HCT116 (cell line): ENCODE data around the gene DBX1. TPM values are rescaled to one million over a fixed set of nuclear protein-coding genes. Genes with fewer than 3 reads are reported as not detected.

Experiments
- ATAC-seq: fragments of 200-7000 bp; cut with Tn5 transposase; 2 replicates; pipeline ENCODE4 v1.9.1; 2020; ENCODE audit warnings: mild to moderate bottlenecking, moderate library complexity
- BruUV-seq: library from RNA; stranded (reverse); fragments of 400-500 nt; replicated peaks from 2 replicates; lab custom pipeline; 2021; lab: Mats Ljungman, UMichigan
- CTCF ChIA-PET: fragments of 300-600 bp; sonication (Branson Sonifier 250); formaldehyde crosslinking; loops from one replicate; lab custom pipeline; 2021; ENCODE audit warnings: antibody characterized with exemption; lab: Charles Lee
- POLR2A ChIA-PET: fragments of 300-600, 350-600 bp; sonication (Branson Sonifier 250); formaldehyde crosslinking; loops from one replicate; lab custom pipeline; 2021; ENCODE audit warnings: antibody characterized with exemption; lab: Charles Lee
- RAD21 ChIA-PET, 2 experiments: fragments of 300-600 bp; sonication (Branson Sonifier 250); formaldehyde crosslinking; loops; one replicate each; lab custom pipeline; 2023; ENCODE audit warnings: low total read pairs in 2 of 2; ENCODE audit not compliant: uncharacterized antibody in 2 of 2, unreplicated experiment in 2 of 2, low non-redundant PET in 1 of 2; lab: Charles Lee
- DNase-seq: peaks from one replicate; pipeline ENCODE4 v3.0.0-alpha.2; 2010; ENCODE audit warnings: low read depth, low spot score
- H2AFZ ChIP-seq: fragments of 200-600 bp; shearing (Covaris generic), sonication (generic); 2 replicates; pipeline ENCODE4 v1.6.1; 2017; ENCODE audit warnings: low read depth, mixed run types, mixed read lengths, antibody characterized with exemption, low read length; ENCODE audit not compliant: poor library complexity, severe bottlenecking
- H3K27ac ChIP-seq: 2 replicates; pipeline ENCODE4 v1.5.1; 2012; ENCODE audit warnings: low read depth, low read length
- H3K27me3 ChIP-seq: fragments of 200-600 bp; sonication (generic); 2 replicates; pipeline ENCODE4 v1.6.1; 2016; ENCODE audit warnings: mixed run types, low read length, mixed read lengths; ENCODE audit not compliant: insufficient read depth
- H3K36me3 ChIP-seq, 2 experiments: fragments of 200-500 bp in 1 of 2; fragments of 200-600 bp in 1 of 2; sonication (Bioruptor generic) in 1 of 2; sonication (generic) in 1 of 2; 2 replicates each; pipeline versions ENCODE4 v1.5.1 to v1.6.1; 2014 to 2016; ENCODE audit warnings: low read length in 2 of 2, inconsistent platforms in 1 of 2, mixed read lengths in 1 of 2, mixed run types in 1 of 2; ENCODE audit not compliant: insufficient read depth in 2 of 2, control insufficient read depth in 1 of 2
- H3K4me1 ChIP-seq, 2 experiments: fragments of 200-600 bp in 1 of 2; sonication (generic) in 1 of 2; 2 replicates each; pipeline versions ENCODE4 v1.5.1 to v1.6.1; 2012 to 2017; ENCODE audit warnings: low read length in 2 of 2, inconsistent platforms in 1 of 2, mild to moderate bottlenecking in 1 of 2, mixed read lengths in 1 of 2, mixed run types in 1 of 2, moderate library complexity in 1 of 2; ENCODE audit not compliant: insufficient read depth in 2 of 2, control insufficient read depth in 1 of 2
- H3K4me2 ChIP-seq: fragments of 200-600 bp; sonication (generic); 2 replicates; pipeline ENCODE4 v1.6.1; 2017; ENCODE audit warnings: mixed run types, low read length, mixed read lengths
- H3K4me3 ChIP-seq, 2 experiments: fragments of 200-600 bp in 1 of 2; sonication (generic) in 1 of 2; replicated peaks in 1 of 2; 2 replicates each; pipeline ENCODE4 v1.5.1; 2011 to 2016; ENCODE audit warnings: low read length in 2 of 2, control low read depth in 1 of 2, low read depth in 1 of 2, mild to moderate bottlenecking in 1 of 2, mixed read lengths in 1 of 2, mixed run types in 1 of 2
- H3K79me2 ChIP-seq: fragments of 200-600 bp; sonication (generic); 2 replicates; pipeline ENCODE4 v1.6.1; 2017; ENCODE audit warnings: mild to moderate bottlenecking, mixed run types, low read length, moderate library complexity, mixed read lengths; ENCODE audit not compliant: insufficient read depth
- H3K9ac ChIP-seq: fragments of 200-600 bp; sonication (generic); 2 replicates; pipeline ENCODE4 v1.6.1; 2016; ENCODE audit warnings: low read length, mixed read lengths
- H3K9me2 ChIP-seq: fragments of 200-600 bp; sonication (generic), shearing (Covaris generic); 2 replicates; pipeline ENCODE4 v1.6.1; 2017; ENCODE audit warnings: mixed run types, mild to moderate bottlenecking, moderate library complexity; ENCODE audit not compliant: insufficient read depth
- H3K9me3 ChIP-seq, 2 experiments: fragments of 200-500 bp in 1 of 2; fragments of 200-600 bp in 1 of 2; sonication (Bioruptor generic) in 1 of 2; sonication (generic) in 1 of 2; 2 replicates each; pipeline ENCODE4 v1.6.1; 2014 to 2017; ENCODE audit warnings: low read length in 2 of 2, mixed read lengths in 2 of 2, inconsistent platforms in 1 of 2, low read depth in 1 of 2, mild to moderate bottlenecking in 1 of 2, mixed run types in 1 of 2, moderate library complexity in 1 of 2; ENCODE audit not compliant: control insufficient read depth in 1 of 2, insufficient read depth in 1 of 2
- H4K20me1 ChIP-seq: fragments of 200-600 bp; sonication (generic), shearing (Covaris generic); 2 replicates; pipeline ENCODE4 v1.6.1; 2017; ENCODE audit warnings: mixed run types, mild to moderate bottlenecking, moderate library complexity; ENCODE audit not compliant: insufficient read depth
- ATF3 ChIP-seq: IDR thresholded peaks from 2 replicates; pipeline ENCODE4 v1.6.1; 2012
- CBX3 ChIP-seq: IDR thresholded peaks from 2 replicates; pipeline ENCODE4 v1.6.1; 2012; ENCODE audit warnings: low read depth
- CTCF ChIP-seq, 3 experiments: fragments of 200-600 bp in 1 of 3; sonication (generic) in 1 of 3; IDR thresholded peaks in 2 of 3; conservative IDR thresholded peaks in 1 of 3; 2 replicates each; pipeline ENCODE4 v1.5.1; 2012 to 2017; ENCODE audit warnings: low read depth in 2 of 3, low read length in 2 of 3, antibody characterized with exemption in 1 of 3, borderline replicate concordance in 1 of 3, control low read depth in 1 of 3, mild to moderate bottlenecking in 1 of 3, mixed read lengths in 1 of 3, mixed run types in 1 of 3, moderate library complexity in 1 of 3; ENCODE audit not compliant: insufficient read depth in 1 of 3
- EGR1 ChIP-seq: IDR thresholded peaks from 2 replicates; pipeline ENCODE4 v1.6.1; 2012; ENCODE audit warnings: low read depth
- ELF1 ChIP-seq: IDR thresholded peaks from 2 replicates; pipeline ENCODE4 v1.6.1; 2012; ENCODE audit warnings: low read depth, borderline replicate concordance
- EZH2 ChIP-seq: fragments of 200-600 bp; sonication (generic); IDR thresholded peaks from 2 replicates; pipeline ENCODE4 v1.6.1; 2017; ENCODE audit warnings: antibody characterized with exemption, mixed run types
- EZH2phosphoT487 ChIP-seq: fragments of 200-600 bp; IDR thresholded peaks from 2 replicates; pipeline ENCODE4 v1.6.1; 2018; ENCODE audit warnings: antibody characterized with exemption, borderline replicate concordance
- FOSL1 ChIP-seq: IDR thresholded peaks from 2 replicates; pipeline ENCODE4 v1.6.1; 2012; ENCODE audit warnings: low read depth
- MAX ChIP-seq: IDR thresholded peaks from 2 replicates; pipeline ENCODE4 v1.6.1; 2012
- POLR2A ChIP-seq: IDR thresholded peaks from 2 replicates; pipeline ENCODE4 v1.7.0; 2011; ENCODE audit warnings: borderline replicate concordance; ENCODE audit not compliant: insufficient read depth, insufficient read length; ENCODE audit errors: extremely low read depth
- RAD21 ChIP-seq: IDR thresholded peaks from 2 replicates; pipeline ENCODE4 v1.6.1; 2012; ENCODE audit warnings: low read depth, mild to moderate bottlenecking
- SIN3A ChIP-seq: IDR thresholded peaks from 2 replicates; pipeline ENCODE4 v1.6.1; 2012; ENCODE audit warnings: low read depth
- SRF ChIP-seq: IDR thresholded peaks from 2 replicates; pipeline ENCODE4 v1.6.1; 2012; ENCODE audit warnings: low read depth
- TCF7L2 ChIP-seq: IDR thresholded peaks from 2 replicates; pipeline ENCODE4 v1.7.0; 2011; ENCODE audit warnings: borderline replicate concordance, inconsistent platforms; ENCODE audit not compliant: insufficient read depth, insufficient read length; ENCODE audit errors: extremely low read depth
- ZBTB33 ChIP-seq: IDR thresholded peaks from 2 replicates; pipeline ENCODE4 v1.6.1; 2011; ENCODE audit warnings: mild to moderate bottlenecking, low read length, moderate library complexity; ENCODE audit not compliant: insufficient replicate concordance; ENCODE audit errors: extremely low read depth
- ZFX ChIP-seq: fragments of 450-650 bp; IDR thresholded peaks from 2 replicates; pipeline ENCODE4 v1.6.1; 2017
- ZNF274 ChIP-seq: fragments of 200-500 bp; sonication (Bioruptor generic); IDR thresholded peaks from 2 replicates; pipeline ENCODE4 v1.6.1; 2014; ENCODE audit warnings: mild to moderate bottlenecking, low read depth, low read length, inconsistent platforms
- intact Hi-C: fragments of 100-400 bp; cut with micrococcal nuclease; formaldehyde crosslinking; loops from 2 replicates; pipeline ENCODE4 v1.10.0; 2022
- total RNA-seq: library from RNA; stranded (reverse); gene quantifications from one replicate; pipeline ENCODE4 v1.2.1, GENCODE V29; 2021; ENCODE audit not compliant: unreplicated experiment

DBX1 gene
- total RNA-seq, 1 experiment from 2014 or later: not detected

GRCh38 chr11:20159466-20160381 lies 551 bp downstream of the DBX1 start:
- RAD21 ChIA-PET: no interaction called here
- CTCF ChIA-PET: no interaction called here
- no peak overlapping the region for H2AFZ ChIP-seq
- POLR2A ChIA-PET: no interaction called here
- H3K9ac ChIP-seq: no peak overlapping the region
- ATAC-seq (no peak), DNase-seq (no peak)
- H3K27me3 ChIP-seq: 0 out of 2 replicates have a peak, but pooled peaks cover 3% of the 10 kb centered on the region
- BruUV-seq: no TSS peak
- no peak for TF ChIP-seq FOSL1
- no peak for TF ChIP-seq EGR1
- no peak for TF ChIP-seq ATF3
- TF ChIP-seq EZH2phosphoT487: no peak
- no peak for TF ChIP-seq EZH2
- no peak for TF ChIP-seq ELF1
- no peak for TF ChIP-seq SIN3A
- TF ChIP-seq POLR2A: no peak
- TF ChIP-seq ZBTB33: no peak
- TF ChIP-seq ZNF274: no peak
- TF ChIP-seq ZFX: no peak
- no peak for TF ChIP-seq CTCF (IDR thresholded peaks at IDR 0.05 in 2 of 3, conservative IDR thresholded peaks at IDR 0.05 in 1 of 3; ENCODE audit: borderline replicate concordance in 1 of 3, insufficient read depth in 1 of 3, low read depth in 2 of 3, low read length in 2 of 3)
- TF ChIP-seq SRF: no peak
- TF ChIP-seq TCF7L2: no peak
- no peak for TF ChIP-seq CBX3
- TF ChIP-seq RAD21: no peak
- TF ChIP-seq MAX: no peak
- H3K9me3 ChIP-seq: no peaks in the 10 kb centered on the region
- no peaks in the 10 kb centered on the region for H4K20me1 ChIP-seq
- H3K36me3 ChIP-seq: no peaks in the 10 kb centered on the region
- H3K4me2 ChIP-seq: no peak overlapping the region
- no peaks in the 10 kb centered on the region for H3K4me1 ChIP-seq
- no peaks in the 10 kb centered on the region for H3K9me2 ChIP-seq
- intact Hi-C loops: no loop called here
- no peak overlapping the region for H3K27ac ChIP-seq
- no peaks in the 10 kb centered on the region for H3K79me2 ChIP-seq
- H3K4me3 ChIP-seq: no peak overlapping the region
